ENCODE measurements around the gene CWC27. TPM values are rescaled to one million over a fixed set of nuclear protein-coding genes. Genes with fewer than 3 reads are reported as not detected.

CWC27 gene
- total RNA-seq, 1 donor from 2014 or later, result 33.4 TPM

- Mint-ChIP-seq H3K27me3 (no peaks in the 10 kb centered on the region), H3K4me3 (ENCODE audit: low read depth) (no peak overlapping the region), H3K36me3 (ENCODE audit: insufficient read depth) (no peaks in the 10 kb centered on the region), H3K4me1 (ENCODE audit: low read depth) (peaks cover 10% of the 10 kb centered on the region), H3K27ac (no peak overlapping the region), H3K9me3 (ENCODE audit: low read depth) (no peaks in the 10 kb centered on the region)
- no peak for DNase-seq (ENCODE audit: low spot score, unreplicated experiment)
- TF ChIP-seq, protein P1, sequence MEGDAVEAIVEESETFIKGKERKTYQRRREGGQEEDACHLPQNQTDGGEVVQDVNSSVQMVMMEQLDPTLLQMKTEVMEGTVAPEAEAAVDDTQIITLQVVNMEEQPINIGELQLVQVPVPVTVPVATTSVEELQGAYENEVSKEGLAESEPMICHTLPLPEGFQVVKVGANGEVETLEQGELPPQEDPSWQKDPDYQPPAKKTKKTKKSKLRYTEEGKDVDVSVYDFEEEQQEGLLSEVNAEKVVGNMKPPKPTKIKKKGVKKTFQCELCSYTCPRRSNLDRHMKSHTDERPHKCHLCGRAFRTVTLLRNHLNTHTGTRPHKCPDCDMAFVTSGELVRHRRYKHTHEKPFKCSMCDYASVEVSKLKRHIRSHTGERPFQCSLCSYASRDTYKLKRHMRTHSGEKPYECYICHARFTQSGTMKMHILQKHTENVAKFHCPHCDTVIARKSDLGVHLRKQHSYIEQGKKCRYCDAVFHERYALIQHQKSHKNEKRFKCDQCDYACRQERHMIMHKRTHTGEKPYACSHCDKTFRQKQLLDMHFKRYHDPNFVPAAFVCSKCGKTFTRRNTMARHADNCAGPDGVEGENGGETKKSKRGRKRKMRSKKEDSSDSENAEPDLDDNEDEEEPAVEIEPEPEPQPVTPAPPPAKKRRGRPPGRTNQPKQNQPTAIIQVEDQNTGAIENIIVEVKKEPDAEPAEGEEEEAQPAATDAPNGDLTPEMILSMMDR (IDR thresholded peaks at IDR 0.05; ENCODE audit: unreplicated experiment), result no peak
Observed at GRCh38 chr5:64947801-64948200, 179.1 kb downstream of the CWC27 start.

- H3K4me3 Mint-ChIP-seq (ENCODE audit: low read depth), result no peak overlapping the region
- peaks cover 2% of the 10 kb centered on the region for H3K36me3 Mint-ChIP-seq (ENCODE audit: insufficient read depth)
- H3K9me3 Mint-ChIP-seq (ENCODE audit: low read depth), result no peaks in the 10 kb centered on the region
- DNase-seq (ENCODE audit: low spot score, unreplicated experiment), result no peak
- H3K27ac Mint-ChIP-seq, result no peak overlapping the region
- peaks cover 10% of the 10 kb centered on the region for H3K4me1 Mint-ChIP-seq (ENCODE audit: low read depth)
- H3K27me3 Mint-ChIP-seq, result no peaks in the 10 kb centered on the region
- TF ChIP-seq, protein P1 (IDR thresholded peaks at IDR 0.05; ENCODE audit: unreplicated experiment), result no peak
Observed at GRCh38 chr5:64949331-64949730, 180.6 kb downstream of the CWC27 start.

- H3K4me3 Mint-ChIP-seq (ENCODE audit: low read depth), result no peak overlapping the region
- no peak for DNase-seq (ENCODE audit: low spot score, unreplicated experiment)
- H3K27me3 Mint-ChIP-seq, result no peaks in the 10 kb centered on the region
- H3K27ac Mint-ChIP-seq, result no peak overlapping the region
- H3K36me3 Mint-ChIP-seq (ENCODE audit: insufficient read depth), result peaks cover 2% of the 10 kb centered on the region
- H3K4me1 Mint-ChIP-seq (ENCODE audit: low read depth), result peaks cover 16% of the 10 kb centered on the region
- TF ChIP-seq, protein P1 (IDR thresholded peaks at IDR 0.05; ENCODE audit: unreplicated experiment), result no peak
- H3K9me3 Mint-ChIP-seq (ENCODE audit: low read depth), result no peaks in the 10 kb centered on the region
Observed at GRCh38 chr5:64952951-64953673, 184.4 kb downstream of the CWC27 start.

GRCh38 chr5:64954518-64954917 is 185.8 kb downstream of the CWC27 start:
- no peaks in the 10 kb centered on the region for H3K27me3 Mint-ChIP-seq
- no peak overlapping the region for H3K27ac Mint-ChIP-seq
- no peaks in the 10 kb centered on the region for H3K9me3 Mint-ChIP-seq (ENCODE audit: low read depth)
- peaks cover 13% of the 10 kb centered on the region for H3K4me1 Mint-ChIP-seq (ENCODE audit: low read depth)
- H3K4me3 Mint-ChIP-seq (ENCODE audit: low read depth), result no peak overlapping the region
- TF ChIP-seq, protein P1 (IDR thresholded peaks at IDR 0.05; ENCODE audit: unreplicated experiment), result no peak
- DNase-seq (ENCODE audit: low spot score, unreplicated experiment), result no peak
- H3K36me3 Mint-ChIP-seq (ENCODE audit: insufficient read depth), result peaks cover 2% of the 10 kb centered on the region

- no peak overlapping the region for H3K4me3 Mint-ChIP-seq (ENCODE audit: low read depth)
- TF ChIP-seq, protein P1 (IDR thresholded peaks at IDR 0.05; ENCODE audit: unreplicated experiment), result peak; percentile 55
Observed at GRCh38 chr5:64958757-64959391, 190.1 kb downstream of the CWC27 start.

More at GRCh38 chr5:64958757-64959391, 190.1 kb downstream of the CWC27 start:
- Mint-ChIP-seq H3K9me3 (ENCODE audit: low read depth) (peaks cover 7% of the 10 kb centered on the region), H3K27ac (no peak overlapping the region), H3K4me1 (ENCODE audit: low read depth) (peaks cover 13% of the 10 kb centered on the region), H3K27me3 (no peaks in the 10 kb centered on the region), H3K36me3 (ENCODE audit: insufficient read depth) (peaks cover 4% of the 10 kb centered on the region)
- DNase-seq (ENCODE audit: low spot score, unreplicated experiment), result no peak
